Measurements from ENCODE around the gene HACD2.
A peak's percentile ranks its signal among the peaks of the same experiment; 100 is the strongest.

HACD2 gene

DNA sequence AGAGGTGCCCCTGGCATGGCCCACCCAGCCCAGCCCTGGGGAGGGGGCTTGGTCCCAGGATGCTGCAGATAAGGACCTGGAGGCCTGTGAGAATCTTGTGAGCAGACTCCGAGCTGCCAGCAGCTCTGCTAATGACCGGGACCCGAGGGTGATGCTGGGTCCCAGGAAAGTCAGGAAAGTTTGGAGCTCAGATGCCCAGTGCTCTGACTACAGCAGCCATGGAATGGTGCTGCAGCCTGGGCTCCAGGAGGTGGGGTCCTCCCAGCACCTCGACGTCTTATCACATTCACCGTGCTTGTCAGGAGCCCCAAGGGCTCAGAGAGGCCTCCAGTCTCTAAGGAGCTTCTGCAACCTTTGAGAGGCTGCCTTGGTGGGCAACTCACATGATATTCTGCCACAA is 101.7 kb downstream of the HACD2 start:
- no peak for DNase-seq (ENCODE audit: low read depth, low spot score)

DNA sequence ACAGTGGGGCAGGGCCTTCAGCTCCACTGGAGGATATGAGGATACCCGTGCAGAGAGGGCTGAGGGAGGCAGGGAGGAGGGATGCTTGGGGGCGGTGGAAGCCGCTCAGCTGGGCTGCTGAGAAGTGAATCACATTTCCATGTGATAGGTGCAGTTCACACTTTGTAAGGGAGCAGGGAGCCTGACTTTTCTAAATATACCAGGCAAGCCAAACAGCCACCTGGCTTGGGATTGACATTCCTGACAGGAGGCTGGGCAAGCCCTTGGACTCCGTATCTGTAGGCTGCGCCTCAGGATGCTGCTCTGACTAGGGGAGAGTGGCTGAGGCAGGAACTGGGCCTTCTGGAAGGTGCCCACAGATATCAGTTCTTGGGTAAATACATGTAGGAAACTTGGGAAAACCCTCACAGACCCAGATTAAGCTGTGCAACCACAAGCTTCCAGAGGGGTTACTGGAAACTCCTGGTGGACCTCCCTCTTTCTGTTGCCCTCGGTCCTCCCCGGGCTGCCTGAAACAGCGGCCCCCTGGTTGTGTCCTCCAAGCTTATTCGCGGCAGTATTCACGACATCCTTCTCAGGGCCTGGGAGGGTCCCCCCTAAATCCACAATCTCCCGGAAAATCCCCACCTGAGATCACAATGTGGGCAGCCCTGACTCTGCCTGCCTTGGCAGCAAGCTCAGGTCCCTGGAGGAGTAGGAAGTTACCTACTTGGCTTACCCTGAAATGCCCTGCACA is 103.0 kb downstream of the HACD2 start:
- no peak for DNase-seq (ENCODE audit: low read depth, low spot score)

DNA sequence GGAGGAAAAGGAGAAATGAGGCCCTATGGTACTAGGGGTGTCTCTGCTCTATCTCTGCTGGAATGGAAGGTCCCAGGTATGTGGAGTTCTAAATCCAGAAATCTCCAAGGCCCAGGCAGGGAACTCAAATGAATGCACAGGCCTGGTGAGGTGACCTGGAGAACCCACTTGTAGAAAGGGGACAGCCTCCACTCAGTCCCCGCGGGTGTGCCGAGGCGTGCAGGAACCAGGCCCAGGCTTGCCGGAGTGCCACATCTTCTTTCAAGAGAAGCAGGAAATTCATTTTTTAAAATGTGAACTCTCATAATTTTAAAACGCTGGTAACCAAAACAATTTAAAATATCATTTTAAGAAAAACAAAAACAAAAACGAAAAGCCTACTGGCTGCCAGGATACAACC is 103.8 kb downstream of the HACD2 start:
- DNase-seq (ENCODE audit: low read depth, low spot score) = no peak

DNA sequence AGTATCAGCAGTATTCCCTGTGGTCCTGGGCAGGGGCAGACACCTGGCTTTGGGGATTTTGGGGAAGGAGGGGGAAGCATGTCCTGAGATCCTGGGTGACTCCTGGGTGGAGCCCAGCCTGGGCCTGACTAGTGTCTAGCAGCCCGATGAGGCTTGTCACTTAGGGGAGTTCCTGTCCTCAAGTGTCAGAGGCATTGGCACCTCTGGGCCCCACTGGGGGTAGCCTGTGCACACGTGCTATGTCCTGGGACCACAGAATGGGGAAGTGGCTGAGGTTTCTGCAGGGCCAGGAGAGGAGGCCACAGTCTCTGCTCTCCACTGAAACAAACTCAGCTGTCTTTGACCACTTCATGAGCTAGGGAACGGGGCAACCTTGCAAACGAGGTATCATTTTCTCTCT is 104.4 kb downstream of the HACD2 start:
- no peak for DNase-seq (ENCODE audit: low read depth, low spot score)

DNA sequence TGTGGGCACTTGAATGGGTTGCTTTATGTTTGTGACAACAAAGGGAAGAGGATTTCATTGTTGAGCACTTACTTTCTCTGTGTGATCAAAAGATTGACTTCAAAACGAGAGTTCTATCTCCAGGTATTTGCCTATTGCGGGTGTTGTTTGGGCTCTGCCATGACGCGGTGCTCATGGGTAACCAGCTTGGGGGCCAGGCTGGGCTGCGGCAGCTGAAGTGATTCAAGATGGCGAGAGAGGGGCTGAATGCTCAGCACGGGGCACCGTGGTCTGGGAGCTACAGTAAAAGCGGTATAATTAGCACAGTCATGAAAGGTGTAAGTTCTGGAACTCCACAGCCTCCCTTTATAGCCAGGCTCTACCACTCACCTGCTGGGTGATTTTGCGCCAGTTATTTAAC is 105.0 kb downstream of the HACD2 start:
- no peak for DNase-seq (ENCODE audit: low read depth, low spot score)

DNA sequence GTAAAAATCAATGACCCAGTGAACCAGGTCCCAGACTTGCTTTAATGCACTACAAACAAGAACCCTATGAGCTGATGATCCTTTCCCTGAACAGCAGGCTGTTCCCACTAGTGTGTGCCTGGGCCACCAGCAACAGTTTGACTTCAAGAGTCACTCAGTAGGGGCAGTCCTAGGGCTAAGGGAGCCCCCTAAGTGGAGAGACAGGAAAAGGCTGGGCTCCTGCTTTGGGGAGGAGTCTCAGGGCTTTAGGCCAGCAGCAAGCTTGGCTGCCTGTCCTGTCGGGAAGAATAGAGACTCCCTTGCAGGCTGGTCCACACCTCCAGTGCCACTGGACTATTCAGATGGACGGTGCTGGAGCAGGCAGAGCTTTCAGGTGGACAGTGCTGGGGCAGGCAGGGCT is 106.5 kb downstream of the HACD2 start:
- no peak for DNase-seq (ENCODE audit: low read depth, low spot score)

DNA sequence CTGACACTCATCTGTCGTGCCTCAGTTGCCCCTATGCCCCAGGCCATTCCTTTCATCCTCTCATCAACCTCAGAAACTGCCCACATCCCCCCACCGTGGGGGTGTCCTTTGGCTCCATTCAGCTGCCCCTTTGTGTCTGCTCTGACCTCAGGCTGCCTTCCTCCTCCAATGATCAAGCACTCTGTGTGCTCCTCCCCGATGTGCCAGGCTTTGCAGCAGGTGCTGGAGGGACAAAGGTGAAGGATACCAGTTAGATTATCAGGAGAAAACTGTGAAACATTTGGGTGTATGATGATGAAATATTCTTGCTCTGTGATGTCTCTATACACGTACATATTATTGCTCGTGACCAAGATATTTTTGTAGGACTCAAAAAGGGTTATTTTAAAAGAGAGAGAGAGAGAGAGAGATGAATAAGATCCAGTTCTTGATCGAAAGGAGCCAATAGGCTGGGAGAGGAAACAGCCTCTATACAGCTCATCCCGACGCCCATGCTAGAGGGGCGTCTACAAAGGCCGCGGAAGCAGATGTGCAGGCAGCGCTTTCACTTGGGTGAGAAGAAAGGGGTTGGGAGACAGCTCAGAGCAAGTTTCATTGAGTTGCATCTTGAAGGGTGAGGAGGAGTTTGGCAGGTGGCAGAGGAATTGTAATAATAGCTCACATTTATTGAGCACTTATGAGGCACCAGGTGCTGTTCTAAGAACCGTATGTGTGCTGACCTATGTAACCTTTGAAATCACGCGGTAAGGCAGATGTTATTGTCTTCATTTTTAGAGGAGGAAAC is 107.7 kb downstream of the HACD2 start:
- DNase-seq (ENCODE audit: low read depth, low spot score) = no peak

DNA sequence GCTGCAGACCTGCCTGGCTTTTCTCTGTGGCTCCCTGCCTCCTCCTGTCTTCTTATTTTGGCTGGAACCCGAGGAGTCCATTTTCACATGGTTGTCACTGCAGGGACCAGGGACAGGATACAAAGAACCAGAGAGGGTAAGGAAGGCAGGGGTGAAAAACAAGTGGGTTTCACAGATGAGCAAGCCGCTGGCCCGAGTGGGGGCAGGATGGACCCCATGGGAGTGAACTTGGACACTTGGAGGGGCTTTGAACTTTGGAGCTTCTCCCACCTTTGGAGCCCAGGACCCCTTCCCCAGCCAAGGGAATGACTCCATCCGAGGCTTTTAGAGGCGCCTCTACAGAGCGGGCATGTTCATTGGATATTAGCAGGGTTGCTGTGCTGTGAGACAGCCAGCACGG is 109.1 kb downstream of the HACD2 start:
- DNase-seq (ENCODE audit: low read depth, low spot score) = no peak

DNA sequence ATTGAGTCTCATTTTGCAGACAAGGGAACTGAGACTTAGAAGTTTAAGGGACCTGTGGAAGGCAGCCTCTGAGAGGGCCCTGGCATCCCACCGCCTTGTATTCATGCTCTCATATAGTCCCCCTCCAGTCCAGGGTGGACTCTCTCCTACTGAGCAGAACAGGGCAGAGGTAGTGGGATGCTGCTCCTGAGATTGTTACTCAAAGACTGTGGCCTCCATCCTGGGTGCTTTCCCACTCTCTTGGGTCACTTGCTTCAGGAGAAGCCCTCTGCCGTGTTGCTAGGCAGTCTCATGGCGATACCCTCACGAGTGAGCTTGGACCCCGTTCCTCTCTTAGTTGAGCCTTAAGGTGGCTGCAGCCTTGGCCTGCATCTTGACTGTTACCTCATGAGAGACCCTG is 113.7 kb downstream of the HACD2 start:
- DNase-seq (ENCODE audit: low read depth, low spot score) = no peak

DNA sequence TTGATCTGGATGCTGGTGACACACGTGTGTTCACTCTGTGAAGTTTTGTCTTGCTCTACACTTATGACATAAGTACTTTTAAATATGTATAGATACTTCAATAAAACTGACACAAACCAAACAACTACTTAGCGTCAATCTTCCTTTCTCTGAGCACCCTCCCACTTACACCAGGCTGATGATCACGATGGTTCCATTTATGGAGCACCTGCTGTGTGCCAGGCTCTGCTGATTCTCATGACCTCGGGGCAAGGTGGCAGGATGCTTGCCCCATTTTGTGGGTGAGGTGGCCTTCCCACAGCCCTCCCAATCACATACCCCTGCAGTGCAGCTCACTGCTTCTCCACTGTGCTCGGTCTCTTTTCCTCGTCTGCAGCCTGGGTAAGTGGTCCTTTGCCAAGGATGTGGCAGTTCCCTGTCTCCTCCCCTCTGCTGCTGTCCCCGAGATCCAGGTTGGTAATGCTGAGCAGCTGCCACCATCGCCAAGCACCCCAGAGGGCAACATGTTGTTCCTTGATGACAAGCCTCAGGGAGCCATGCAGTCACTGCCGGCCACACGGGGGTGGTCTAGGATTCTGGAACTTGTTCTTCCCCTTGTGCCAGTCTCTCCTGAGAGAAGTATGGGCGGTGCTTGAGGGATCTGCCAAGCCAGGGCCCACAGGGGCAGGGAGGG is 115.4 kb downstream of the HACD2 start:
- DNase-seq (ENCODE audit: low read depth, low spot score) = no peak

DNA sequence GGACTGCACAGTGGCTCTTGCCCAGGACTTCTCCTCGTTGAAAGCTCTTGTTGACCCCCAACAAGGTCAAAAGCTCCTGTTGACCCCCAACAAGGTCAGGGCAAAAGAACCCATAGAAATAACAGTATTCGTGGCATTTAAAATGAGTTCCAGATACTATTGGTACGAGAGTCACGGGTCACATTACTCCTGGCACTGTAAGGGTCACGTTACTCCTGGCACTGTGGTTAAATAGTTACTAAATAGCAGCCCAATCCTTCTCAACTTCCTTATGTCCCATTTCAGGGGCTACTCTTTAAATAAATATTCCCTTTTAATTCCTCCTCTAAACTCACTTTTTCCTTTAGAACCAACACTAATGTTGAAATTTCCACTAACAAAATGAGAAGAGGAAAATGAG is 117.8 kb downstream of the HACD2 start:
- no peak for DNase-seq (ENCODE audit: low read depth, low spot score)

DNA sequence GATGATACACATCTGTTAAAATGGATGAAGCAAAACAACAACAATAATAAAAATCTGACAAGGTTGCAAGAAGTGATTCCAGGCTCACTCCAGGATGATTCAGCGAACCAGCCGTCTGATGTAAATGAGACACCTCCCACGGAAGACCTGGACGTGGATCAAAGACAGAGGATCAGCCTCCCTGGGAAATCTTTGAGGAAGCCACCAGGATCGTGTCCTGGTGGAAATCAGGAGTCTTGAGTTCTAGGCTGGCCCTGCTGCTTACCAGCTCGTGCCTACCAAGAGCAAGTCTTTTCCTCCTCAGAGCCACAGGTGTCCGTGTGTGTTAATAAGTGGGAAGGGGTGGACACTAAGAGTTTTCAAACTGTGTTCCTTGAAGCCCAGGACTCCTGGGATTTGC is 120.6 kb downstream of the HACD2 start:
- DNase-seq (ENCODE audit: low read depth, low spot score) = no peak

DNA sequence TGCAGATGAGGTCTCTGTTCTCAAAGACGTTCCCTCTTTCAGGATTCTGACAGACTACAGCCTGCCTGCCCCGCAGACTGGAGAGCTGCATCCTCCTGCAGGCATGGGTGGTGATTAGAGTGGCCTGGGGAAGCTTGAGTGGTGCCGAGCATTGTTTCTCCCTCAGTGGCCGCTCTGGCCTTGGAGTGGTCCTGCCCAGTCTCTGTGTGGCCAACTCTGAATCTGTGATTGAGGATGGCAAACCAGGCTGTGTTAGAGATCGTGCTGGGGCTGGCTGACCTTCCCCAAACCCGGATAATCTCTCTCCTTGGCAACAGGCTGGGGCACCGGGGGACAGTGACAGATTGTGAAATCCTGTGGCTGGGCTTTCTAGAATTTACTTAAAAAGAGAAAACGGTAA is 125.0 kb downstream of the HACD2 start:
- no peak for DNase-seq (ENCODE audit: low read depth, low spot score)

DNA sequence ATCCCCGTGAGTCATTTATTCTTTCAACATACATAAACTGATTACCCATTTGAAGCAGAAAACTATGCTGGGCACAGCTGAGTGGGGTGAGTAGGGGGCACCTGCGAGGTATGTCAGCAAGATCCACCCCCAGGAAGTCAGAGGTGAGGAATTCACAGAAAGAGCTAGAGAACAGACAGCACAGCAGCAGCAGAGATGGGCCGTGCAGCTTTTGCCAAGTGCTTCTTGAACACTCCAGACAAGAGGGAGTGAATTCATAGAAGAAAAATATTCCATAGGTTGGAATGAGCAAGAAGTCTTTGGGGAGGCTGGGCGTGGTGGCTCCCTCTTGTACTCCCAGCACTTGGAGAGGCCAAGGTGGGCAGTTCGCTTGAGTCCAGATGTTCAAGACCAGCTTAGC is 126.6 kb downstream of the HACD2 start:
- DNase-seq (ENCODE audit: low read depth, low spot score) = no peak

DNA sequence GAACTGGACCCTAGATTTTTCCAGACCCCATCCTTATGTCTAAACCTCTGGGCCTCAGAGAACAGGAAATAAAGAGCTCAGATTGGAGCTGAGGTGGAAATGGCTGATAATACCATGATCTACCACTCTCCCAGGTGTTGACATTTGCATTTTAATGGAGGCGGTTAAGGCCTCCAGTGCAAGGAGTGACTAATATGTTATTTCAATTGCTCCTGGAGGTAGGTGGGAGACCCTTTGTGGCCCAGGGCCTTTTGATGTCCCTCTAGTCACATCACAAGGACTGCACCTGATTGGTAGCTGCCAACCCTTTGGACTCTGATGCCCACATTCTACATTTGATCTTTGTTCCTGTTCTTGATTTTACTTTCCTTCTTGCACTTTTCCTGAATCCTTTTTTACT is 127.0 kb downstream of the HACD2 start:
- DNase-seq (ENCODE audit: low read depth, low spot score) = no peak

DNA sequence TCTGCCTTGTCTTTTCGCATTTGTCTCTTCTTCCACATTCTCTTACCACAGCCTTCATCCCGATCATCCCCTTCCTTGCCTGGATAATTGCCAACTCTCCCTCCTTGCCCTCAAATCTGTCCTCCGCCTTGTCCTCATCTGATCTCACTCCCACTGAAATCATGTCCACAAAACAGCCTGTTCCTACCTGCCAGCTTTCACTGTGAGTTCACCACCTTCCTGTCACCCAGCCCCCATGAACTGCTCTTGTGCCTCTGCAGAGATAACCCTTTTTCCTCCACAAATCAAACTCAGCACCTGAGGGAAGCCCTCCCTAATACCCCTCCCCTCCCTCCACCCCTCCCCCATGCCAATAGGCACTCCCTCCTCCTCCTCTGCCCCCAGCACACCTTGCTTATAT is 131.2 kb downstream of the HACD2 start:
- no peak for DNase-seq (ENCODE audit: low read depth, low spot score)

DNA sequence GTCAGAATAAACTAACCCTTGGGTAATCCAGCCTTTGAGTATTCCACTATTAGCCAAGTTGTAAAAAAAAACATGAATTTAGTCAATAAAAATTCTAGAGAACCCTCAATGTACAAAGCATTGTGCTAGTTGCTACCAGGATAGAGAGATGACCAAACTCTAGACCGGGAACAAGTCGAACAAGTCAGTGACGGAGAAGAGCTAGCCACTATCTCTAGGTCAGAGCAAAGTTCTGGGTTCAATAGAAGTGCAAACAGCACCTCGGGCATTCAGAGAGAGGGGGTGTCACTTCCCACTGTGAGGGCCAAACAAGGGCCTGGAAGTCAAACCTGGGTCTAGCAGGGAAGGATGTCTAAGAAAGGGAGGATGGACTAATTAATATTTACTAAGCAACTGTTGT is 133.7 kb downstream of the HACD2 start:
- no peak for DNase-seq (ENCODE audit: low read depth, low spot score)

DNA sequence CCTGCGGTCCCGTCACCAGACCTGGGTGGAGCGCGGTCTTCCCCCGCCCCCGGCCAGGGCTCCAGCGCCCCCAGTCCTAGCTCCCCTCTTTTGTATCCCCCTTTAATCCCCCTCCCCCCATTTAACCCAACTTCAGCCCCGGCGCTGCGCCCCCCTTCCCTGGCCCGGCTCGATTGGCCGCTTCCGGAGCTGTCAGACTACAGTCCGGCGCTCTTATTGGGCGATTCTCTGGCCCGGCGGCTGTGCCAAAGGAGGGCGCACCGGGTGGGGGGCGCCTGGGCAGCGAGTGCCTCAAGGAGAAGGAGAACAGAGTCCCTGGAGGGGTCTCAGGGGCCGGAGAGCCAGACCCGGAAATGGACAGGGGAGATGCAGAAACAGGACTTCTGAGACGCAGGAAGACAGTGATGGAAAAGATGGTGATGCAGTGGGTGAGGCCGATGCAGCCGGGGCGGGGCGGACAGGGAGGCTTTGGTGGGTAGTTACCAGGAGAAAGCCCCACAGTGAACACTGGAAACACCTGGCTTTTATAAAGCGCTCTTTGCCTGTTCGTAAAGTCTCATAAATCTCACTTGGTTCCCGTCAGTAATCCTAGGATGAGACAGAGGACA is 134.8 kb downstream of the HACD2 start:
- no peak for DNase-seq (ENCODE audit: low read depth, low spot score)

DNA sequence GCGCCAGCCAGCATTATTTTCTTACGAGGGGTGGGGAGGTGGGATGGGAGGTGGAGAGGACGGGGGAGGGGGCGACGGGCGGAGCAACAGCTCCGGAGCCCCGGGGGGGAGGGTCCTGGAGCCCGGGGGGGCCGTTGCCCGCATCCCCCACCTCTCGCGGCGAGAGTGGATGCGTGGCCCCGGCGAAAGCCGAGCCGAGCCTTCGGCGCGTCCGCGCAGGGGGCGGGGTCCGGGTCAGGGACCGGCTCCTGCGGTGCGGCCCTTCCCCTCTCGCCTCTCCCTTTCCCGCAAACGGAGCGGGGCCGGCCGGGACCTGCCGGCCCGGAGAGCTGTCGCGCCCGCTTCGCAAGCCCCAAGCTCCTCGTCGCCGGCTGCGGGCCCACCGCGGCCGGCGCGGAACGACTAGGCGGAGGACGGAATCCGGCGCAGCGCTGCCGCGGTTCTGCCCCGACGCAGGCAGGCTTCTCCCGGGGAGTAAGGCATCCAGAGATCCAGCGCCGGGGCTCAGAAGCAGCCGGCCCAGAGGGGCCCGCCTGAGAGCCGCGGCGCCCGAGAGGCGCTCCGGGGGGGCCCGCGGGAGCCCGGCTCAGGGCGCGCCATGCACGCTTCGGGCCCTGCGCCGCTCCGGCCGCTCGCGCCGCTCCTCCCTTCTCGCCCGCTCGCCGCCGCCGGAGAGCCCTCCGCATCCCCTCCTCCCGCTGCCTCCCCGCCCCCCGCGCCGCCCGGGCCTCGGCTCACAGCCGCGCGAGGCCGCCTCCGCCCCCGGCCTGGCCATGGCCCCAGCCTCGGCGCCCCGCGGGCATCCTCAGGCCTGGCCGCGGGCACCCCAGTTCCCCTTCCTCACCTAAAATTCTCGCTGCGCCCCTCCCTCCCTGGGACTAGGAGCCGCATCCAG is 135.5 kb downstream of the HACD2 start:
- DNase-seq (ENCODE audit: low read depth, low spot score) = peak; percentile 9

DNA sequence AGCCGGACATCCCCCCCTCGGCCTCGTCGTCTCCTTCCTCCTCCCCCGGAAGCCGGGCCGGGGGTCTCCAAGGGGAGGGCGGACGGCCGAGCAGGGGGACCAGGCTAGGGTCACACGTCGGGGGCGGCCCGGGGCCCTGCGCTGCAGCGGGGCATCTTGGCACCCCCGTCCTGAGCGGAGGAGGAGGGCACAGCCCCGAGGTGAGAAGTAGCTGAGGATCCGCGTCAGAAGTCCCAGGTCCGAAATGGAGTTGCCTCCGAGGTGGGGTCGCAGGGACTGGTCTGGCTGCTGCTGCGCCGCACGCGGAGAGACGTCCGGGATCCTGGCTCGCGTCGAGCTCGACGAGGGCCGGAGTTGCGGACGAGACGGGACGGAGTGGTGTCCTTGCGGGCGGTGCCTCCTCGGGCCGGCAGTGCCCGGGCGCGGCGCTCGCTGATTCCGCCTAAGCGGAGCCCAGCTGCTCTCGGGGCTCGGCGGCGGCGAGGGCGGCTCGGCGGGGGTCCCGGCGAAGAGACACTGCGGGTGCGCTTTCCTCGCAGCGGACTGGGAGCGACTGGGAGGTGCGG is 136.2 kb downstream of the HACD2 start, which contains the start of gene ADCY5:
Gene ADCY5, minus strand, starts transcription at position 555 of the 566 bp plus-strand sequence. Its CDS starts 545 bp downstream, at position 10.
- no peak for DNase-seq (ENCODE audit: low read depth, low spot score)
